Measurements from ENCODE around the gene LCN6. TPM values are rescaled to one million over a fixed set of nuclear protein-coding genes. Genes with fewer than 3 reads are reported as not detected.

Gene LCN6
- total and polyA plus RNA-seq, 4 donors: 1.4 to 12.3 (median 8.6) TPM; not detected in 1

GRCh38 chr9:136751814-136752213 lies 3.5 kb upstream of the LCN6 start:
- no peak overlapping the region for H3K27ac ChIP-seq (ENCODE audit: low read depth in 1 of 2, low read length in 1 of 2)
- H3K4me1 ChIP-seq (ENCODE audit: control insufficient read depth in 5 of 5, insufficient read depth in 5 of 5, low read length in 5 of 5): no peaks in the 10 kb centered on the region
- no peaks in the 10 kb centered on the region for H3K36me3 ChIP-seq (ENCODE audit: control insufficient read depth in 4 of 4, insufficient read depth in 4 of 4, low read length in 4 of 4)
- no peak overlapping the region for H3K9ac ChIP-seq (ENCODE audit: insufficient read depth in 1 of 2, low read length in 2 of 2)
- TF ChIP-seq, protein P1, sequence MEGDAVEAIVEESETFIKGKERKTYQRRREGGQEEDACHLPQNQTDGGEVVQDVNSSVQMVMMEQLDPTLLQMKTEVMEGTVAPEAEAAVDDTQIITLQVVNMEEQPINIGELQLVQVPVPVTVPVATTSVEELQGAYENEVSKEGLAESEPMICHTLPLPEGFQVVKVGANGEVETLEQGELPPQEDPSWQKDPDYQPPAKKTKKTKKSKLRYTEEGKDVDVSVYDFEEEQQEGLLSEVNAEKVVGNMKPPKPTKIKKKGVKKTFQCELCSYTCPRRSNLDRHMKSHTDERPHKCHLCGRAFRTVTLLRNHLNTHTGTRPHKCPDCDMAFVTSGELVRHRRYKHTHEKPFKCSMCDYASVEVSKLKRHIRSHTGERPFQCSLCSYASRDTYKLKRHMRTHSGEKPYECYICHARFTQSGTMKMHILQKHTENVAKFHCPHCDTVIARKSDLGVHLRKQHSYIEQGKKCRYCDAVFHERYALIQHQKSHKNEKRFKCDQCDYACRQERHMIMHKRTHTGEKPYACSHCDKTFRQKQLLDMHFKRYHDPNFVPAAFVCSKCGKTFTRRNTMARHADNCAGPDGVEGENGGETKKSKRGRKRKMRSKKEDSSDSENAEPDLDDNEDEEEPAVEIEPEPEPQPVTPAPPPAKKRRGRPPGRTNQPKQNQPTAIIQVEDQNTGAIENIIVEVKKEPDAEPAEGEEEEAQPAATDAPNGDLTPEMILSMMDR (IDR thresholded peaks at IDR 0.05; ENCODE audit: control extremely low read depth, extremely low read depth): no peak
- H3K9me3 ChIP-seq (ENCODE audit: control insufficient read depth in 4 of 4, insufficient read depth in 3 of 4, low read length in 3 of 4): peaks cover 0 to 9% (median 3%) of the 10 kb centered on the region in 4 donors
- no peaks in the 10 kb centered on the region for H3K27me3 ChIP-seq (ENCODE audit: control insufficient read depth in 3 of 3, insufficient read depth in 3 of 3, low read length in 2 of 3)
- ATAC-seq (ENCODE audit: insufficient read depth, low FRiP score) (no peak), DNase-seq (no peak)
- H3K4me3 ChIP-seq: no peak overlapping the region

DNA sequence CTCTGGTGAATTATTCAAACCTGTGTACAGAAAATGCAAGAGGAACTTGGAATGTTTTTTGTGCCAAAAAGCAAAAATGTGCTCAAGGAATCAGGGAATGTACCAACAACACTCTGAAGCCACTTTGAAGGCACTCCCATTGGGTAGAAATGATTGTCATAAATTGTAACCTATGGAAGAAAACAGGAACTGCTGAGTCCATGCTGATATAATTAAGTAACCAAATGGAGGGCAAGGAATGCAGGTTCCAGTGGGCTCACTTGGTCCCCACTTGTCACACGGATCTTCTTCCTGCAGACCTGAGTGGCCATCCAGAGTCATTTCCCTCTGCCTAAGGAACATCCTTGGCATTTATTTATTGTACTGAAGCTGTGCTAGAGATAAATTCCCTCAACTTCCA lies 2.9 kb upstream of the LCN6 start:
- Histone ChIP-seq H3K9me3 (ENCODE audit: control insufficient read depth in 4 of 4, insufficient read depth in 3 of 4, low read length in 3 of 4) (peaks cover 0 to 8% (median 3%) of the 10 kb centered on the region in 4 donors), H3K27me3 (ENCODE audit: control insufficient read depth in 3 of 3, insufficient read depth in 3 of 3, low read length in 2 of 3) (no peaks in the 10 kb centered on the region), H3K27ac (ENCODE audit: low read depth in 1 of 2, low read length in 1 of 2) (no peak overlapping the region), H3K36me3 (ENCODE audit: control insufficient read depth in 4 of 4, insufficient read depth in 4 of 4, low read length in 4 of 4) (no peaks in the 10 kb centered on the region), H3K4me3 (no peak overlapping the region), H3K4me1 (ENCODE audit: control insufficient read depth in 5 of 5, insufficient read depth in 5 of 5, low read length in 5 of 5) (no peaks in the 10 kb centered on the region), H3K9ac (ENCODE audit: insufficient read depth in 1 of 2, low read length in 2 of 2) (no peak overlapping the region)
- TF ChIP-seq, protein P1 (IDR thresholded peaks at IDR 0.05; ENCODE audit: control extremely low read depth, extremely low read depth): no peak
- DNase-seq (no peak), ATAC-seq (ENCODE audit: insufficient read depth, low FRiP score) (no peak)
- 63 to 90% methylated on average over 1 of the region's 1 CpG for WGBS, 2 donors

DNA sequence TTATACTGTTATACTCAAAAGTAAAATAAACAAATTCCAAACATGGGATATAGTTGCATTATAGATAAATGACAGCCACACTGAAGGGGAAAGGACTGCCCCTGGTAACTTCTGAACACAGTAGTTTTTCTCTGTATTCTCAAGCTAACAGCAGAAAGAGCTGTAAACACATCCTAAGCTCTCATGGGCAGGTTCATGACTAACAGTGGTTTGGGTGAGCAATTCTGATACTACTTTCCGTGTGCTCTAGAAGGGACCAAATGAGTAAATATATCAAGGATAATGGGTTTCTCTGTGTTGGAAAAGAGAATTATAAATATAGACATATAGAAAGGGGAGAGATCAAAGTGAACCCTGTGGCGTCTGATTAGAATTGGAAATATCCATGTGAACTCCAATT lies 2.2 kb upstream of the LCN6 start:
- DNase-seq: no peak
- H3K4me1 ChIP-seq (ENCODE audit: control insufficient read depth in 5 of 5, insufficient read depth in 5 of 5, low read length in 5 of 5): no peaks in the 10 kb centered on the region
- TF ChIP-seq, protein P1 (IDR thresholded peaks at IDR 0.05; ENCODE audit: control extremely low read depth, extremely low read depth): no peak
- no peaks in the 10 kb centered on the region for H3K27me3 ChIP-seq (ENCODE audit: control insufficient read depth in 3 of 3, insufficient read depth in 3 of 3, low read length in 2 of 3)
- H3K27ac ChIP-seq (ENCODE audit: low read depth in 1 of 2, low read length in 1 of 2): no peak overlapping the region
- peaks cover 0 to 4% (median under 1%) of the 10 kb centered on the region in 4 donors for H3K9me3 ChIP-seq (ENCODE audit: control insufficient read depth in 4 of 4, insufficient read depth in 3 of 4, low read length in 3 of 4)
- WGBS, 2 donors: 58 to 69% methylated on average over 2 of the region's 2 CpGs
- no peaks in the 10 kb centered on the region for H3K36me3 ChIP-seq (ENCODE audit: control insufficient read depth in 4 of 4, insufficient read depth in 4 of 4, low read length in 4 of 4)
- H3K4me3 ChIP-seq: no peak overlapping the region
- H3K9ac ChIP-seq (ENCODE audit: insufficient read depth in 1 of 2, low read length in 2 of 2): no peak overlapping the region
- ATAC-seq (ENCODE audit: insufficient read depth, low FRiP score): no peak

Measured in lung (tissue), 12 donors.